ENCODE measurements around the gene IFI27.

- TF ChIP-seq, protein P1, sequence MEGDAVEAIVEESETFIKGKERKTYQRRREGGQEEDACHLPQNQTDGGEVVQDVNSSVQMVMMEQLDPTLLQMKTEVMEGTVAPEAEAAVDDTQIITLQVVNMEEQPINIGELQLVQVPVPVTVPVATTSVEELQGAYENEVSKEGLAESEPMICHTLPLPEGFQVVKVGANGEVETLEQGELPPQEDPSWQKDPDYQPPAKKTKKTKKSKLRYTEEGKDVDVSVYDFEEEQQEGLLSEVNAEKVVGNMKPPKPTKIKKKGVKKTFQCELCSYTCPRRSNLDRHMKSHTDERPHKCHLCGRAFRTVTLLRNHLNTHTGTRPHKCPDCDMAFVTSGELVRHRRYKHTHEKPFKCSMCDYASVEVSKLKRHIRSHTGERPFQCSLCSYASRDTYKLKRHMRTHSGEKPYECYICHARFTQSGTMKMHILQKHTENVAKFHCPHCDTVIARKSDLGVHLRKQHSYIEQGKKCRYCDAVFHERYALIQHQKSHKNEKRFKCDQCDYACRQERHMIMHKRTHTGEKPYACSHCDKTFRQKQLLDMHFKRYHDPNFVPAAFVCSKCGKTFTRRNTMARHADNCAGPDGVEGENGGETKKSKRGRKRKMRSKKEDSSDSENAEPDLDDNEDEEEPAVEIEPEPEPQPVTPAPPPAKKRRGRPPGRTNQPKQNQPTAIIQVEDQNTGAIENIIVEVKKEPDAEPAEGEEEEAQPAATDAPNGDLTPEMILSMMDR (IDR thresholded peaks at IDR 0.05; ENCODE audit: low read length), result no peak
- no peak for TF ChIP-seq EZH2 (optimal IDR thresholded peaks at IDR 0.05; ENCODE audit: low read depth, low read length)
- no peak for TF ChIP-seq EZH2phosphoT487 (IDR thresholded peaks at IDR 0.05; ENCODE audit: low read length)
These were observed 10.3 kb downstream of the IFI27 start for GRCh38 chr14:94120667-94121340.
